GM04503 (cell line): ENCODE measurements around the gene LRCH1.
"Not testable (repeated sequence)": the region's sequence is repeated elsewhere in the genome, so short reads cannot be mapped to it uniquely, and the experiment has no call there.

Experiments
- DNase-seq: peaks from one replicate; pipeline ENCODE4 v3.0.0-alpha.2; 2012; ENCODE audit warnings: low read depth

The LRCH1 gene

DNA sequence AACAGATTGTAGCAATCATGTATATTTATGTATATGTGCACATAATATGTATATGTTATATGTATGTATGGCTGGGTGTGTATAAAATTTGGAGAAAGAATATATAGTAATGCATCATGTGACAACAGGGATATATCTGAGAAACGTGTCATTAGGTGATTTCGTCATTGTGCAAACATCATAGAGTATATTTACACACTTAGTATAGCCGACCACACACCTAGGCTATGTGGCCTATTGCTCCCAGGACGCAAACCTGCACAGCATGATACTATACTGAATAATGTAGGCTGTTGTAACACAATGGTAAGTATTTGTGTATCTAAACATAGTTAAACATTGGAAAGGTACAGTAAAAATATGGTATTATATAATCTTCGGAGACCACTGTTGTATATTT, 200.2 kb downstream of the LRCH1 start:
- no peak for DNase-seq

DNA sequence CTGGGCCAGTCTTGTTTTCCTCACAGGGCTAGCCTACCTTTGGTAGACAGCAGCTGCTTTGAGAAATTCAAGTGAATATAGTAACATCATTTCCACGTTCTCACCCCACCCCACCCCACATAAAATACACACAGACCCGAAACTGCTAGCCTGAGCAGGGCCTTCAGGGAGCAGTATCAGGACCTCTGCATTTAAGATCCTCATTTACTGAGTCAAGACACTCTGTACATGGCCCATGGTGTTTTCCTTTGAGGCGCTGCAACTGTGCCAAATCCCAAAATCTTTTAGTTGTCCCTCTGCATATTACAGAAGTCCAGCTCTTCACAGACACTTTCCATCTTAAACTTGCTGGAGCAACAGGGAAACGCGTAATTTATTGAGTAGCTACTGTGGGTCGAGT, 200.9 kb downstream of the LRCH1 start:
- DNase-seq = no peak

GRCh38 chr13:46754812-46755211, 201.8 kb downstream of the LRCH1 start:
- no peak for DNase-seq

- not testable (repeated sequence) for DNase-seq
These were observed 202.5 kb downstream of the LRCH1 start for GRCh38 chr13:46755508-46755907.

DNA sequence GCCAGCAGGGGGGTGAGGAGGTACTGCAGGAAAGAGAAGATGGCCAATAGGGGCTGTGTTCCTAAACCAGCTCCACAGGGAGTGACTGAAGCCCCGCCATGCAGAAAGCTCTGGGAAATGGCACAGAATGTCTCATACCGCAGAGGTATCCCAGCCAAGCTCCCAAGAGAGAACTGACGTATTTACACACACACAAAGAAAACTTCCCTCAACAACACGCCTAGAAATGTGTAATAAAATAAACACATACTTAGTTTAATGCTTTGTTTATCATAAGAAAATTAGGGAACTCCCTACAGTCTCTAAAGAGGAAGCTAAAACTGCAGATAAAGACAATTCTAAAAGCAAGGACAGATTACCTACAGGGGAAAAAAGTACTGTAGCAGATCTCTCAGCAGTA, 204.0 kb downstream of the LRCH1 start:
- peak; percentile 21 for DNase-seq

GRCh38 chr13:46757640-46758039, 204.7 kb downstream of the LRCH1 start:
- DNase-seq = no peak

DNA sequence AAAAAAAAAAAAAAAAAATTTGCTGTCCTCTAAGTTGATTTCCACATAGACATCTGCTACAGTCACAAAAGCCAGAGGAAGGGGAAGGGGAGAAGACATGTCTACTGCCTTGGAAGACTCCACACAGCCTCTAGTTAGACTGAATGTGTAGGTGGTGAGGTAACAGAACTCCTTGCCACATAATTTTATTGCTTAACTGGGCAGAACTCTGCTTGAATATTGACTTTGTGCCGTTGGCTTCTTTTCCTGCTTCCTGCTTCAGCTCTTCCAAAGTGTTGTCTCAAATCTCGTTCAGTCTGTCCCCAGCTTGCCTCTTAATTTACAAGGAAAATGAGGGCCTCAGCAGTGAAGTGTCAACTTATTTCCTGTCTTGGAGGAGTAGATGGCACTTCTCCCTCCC, 206.9 kb downstream of the LRCH1 start:
- DNase-seq = no peak

DNA sequence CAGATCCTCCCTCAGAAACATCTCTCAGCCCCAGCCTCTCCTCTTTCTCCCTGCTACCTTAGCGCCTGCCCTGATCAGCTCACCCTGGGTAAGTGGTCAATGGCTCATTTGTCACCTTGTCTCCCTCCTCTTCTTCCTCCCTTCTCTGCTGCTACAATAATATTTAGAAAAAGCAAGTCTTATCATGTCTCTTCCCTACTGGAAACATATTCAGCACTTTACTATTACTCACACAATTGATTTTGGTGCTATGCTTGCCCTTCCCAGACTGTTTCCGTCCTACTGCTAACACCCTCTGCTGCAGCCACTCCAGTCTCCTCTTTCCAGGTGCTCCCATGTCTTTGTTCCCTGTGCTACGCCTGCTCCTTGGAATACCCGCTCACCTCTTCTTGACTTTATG, 208.2 kb downstream of the LRCH1 start:
- DNase-seq = no peak

DNA sequence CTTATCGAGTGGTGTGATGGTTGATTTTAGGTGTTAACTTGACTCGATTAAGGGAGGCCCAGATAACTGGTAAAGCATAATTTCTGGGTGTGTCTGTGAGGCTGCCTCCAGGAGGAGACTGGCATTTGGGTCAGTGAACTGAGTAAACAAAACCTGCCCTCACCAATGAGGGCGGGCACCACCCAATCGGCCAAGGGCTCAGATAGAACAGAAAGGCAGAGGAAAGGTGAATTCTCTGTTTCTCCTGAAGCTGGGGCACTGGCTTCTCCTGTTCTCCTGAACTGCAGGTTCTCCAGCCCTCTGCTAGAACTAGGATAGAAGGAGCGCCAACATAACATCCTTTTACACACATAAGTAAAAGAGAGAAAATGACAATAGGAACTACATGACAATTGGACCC, 208.9 kb downstream of the LRCH1 start:
- DNase-seq = no peak

DNA sequence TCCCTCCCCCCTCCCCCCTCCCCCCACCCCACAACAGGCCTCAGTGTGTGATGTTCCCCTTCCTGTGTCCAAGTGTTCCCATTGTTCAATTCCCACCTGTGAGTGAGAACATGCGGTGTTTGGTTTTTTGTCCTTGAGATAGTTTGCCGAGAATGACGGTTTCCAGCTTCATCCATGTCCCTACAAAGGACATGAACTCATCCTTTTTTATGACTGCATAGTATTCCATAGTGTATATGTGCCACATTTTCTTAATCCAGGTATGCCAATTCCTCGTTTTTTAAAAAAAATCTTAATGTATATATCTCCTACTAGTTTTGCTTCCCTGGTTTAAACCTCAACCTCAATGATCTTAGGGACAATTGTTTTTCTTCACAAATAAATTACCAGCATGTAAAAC, 217.0 kb downstream of the LRCH1 start:
- DNase-seq = not testable (repeated sequence)

DNA sequence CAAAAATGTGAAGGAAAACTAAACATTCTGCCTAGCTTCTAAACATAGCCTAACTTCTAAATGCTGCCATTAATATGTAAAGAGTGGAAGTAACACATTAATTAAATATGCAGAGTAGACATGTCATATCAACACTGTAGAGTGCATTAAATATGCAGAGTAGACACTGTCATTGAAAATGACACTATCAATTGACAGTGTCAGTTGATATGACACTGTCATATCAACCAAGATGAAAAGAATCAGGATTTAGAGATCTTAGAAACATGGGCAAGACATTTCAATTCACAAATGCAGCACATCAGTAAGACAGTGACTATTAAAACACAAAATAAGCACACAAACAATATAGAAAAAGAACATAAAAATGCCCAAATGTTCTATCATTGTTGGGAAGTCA, 218.7 kb downstream of the LRCH1 start:
- DNase-seq = no peak

GRCh38 chr13:46773541-46773940, 220.6 kb downstream of the LRCH1 start:
- no peak for DNase-seq

GRCh38 chr13:46775385-46776107, 222.6 kb downstream of the LRCH1 start:
- DNase-seq = no peak

DNA sequence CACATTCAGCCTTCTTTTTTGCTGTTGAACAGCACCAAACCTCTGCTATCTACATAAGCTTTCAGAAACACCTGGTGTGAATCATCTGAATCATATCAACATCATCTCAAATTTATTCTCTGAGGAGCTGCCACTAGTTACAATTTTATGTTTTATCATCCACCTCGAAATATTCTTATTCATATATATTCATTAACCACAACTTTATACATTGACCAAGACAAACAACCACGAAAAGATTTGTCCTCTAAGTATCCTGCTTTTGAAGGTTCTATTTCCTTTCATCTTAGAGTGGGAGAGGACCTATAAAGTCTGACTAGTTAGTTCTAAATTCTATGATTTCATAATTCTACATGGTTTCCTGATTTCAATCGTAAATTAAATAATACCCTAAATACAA, 225.1 kb downstream of the LRCH1 start:
- DNase-seq = no peak

DNA sequence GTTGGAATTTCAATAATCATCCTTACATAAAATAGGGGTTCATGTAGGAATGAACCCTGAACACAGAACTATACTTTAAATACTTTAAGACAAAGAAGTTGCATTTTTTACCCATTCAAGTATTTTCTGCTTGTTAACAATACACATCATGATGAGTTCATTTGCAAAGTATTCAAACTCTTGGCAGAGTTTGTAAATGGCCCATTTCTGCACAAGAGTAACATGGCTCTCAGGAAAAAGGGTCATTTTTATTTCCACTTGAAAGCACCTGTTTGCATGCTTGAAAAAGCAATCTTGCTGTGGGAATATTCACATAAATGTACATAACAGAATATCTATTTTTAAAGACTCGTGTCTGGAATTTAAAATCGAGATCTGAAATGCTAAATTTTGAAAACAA, 225.9 kb downstream of the LRCH1 start:
- no peak for DNase-seq

GRCh38 chr13:46782066-46782465, 229.1 kb downstream of the LRCH1 start:
- no peak for DNase-seq

DNA sequence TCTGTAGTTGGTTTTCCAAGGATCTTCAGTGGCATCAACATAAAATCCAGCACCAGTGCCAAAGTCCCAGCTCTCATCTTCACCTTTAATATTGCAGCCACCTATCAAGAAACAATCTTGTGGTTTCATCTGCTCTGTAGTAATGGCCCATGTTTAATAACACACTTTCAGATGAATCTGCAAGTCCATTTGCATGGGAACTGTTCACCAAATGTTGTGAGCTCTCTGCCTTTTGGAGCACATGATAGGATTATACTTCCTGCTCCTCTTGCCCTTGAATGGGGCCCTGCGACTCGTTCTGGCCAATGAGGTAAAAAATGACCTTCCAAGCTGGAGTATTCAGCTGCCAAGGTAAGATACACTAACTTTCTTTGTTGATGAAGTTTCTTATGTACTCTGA, 229.7 kb downstream of the LRCH1 start:
- no peak for DNase-seq

- no peak for DNase-seq
These were observed 230.5 kb downstream of the LRCH1 start for GRCh38 chr13:46783504-46783903.

DNA sequence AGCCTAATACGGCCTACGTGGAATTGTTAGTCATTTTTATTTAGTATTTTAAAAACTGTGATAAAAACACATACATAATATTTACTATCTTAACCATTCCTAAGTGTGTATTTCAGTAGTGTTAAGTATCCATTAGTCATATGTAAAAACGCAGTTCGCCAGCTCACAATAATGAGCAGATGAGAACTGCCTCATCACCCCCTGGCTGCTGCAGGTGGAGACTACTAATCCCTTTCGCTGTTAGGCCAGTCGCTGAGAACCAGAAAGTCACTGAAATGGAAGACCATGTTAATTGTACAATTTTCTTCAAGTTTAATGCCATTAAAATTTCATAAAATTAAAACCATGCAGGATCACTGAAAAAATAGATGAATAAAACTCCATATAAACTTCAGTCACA, 242.4 kb downstream of the LRCH1 start:
- no peak for DNase-seq

GRCh38 chr13:46796129-46796514, 243.2 kb downstream of the LRCH1 start:
- no peak for DNase-seq

DNA sequence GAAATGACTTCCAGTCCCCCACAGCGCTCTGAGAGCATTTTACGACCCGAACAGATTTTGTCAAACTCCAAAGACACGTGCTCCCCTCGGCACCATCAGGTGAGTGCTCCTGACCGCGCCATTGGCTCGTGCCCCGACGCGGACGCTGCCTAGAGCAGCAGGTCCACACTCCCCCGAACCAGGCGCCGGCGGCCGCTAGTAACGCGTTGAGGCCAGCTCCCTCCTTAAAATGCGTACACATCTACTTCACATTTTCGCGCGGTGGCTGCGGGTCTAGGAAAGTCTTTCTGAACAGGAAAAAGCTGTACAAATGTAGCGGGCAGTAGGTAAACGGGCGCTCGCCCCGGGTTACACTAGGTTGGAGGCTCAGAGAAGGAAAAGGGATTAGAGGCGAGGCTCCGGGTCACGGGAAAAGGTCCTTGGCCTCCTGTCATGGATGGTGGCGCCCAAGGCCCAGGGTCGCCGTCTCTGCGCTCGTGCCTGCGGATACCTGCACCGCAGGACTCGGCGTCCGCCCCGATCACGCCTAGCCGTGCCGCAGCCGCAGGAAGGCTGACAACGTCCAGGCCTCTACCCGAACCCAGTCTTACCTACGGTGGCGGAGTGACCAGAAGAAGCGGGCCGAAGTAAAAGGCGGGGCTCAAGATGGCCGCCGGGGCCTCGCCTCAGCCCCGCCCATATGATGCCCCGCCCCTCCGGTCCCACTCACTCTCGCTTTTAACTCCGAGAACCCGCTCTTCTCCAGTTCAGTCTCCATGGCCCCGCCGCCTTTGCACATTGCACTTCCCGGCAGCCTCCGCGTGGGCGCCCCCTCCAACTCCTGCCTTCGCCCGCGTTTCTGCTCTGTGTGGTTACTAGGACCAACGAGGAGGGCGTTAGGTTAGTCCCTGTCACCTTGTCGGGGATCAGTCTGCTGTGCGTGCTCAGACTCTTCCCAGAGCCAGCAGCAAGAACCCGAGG, 243.8 kb downstream of the LRCH1 start, which contains the start of gene ESD:
ESD (minus strand) TSS at position 647 of the 960 bp plus-strand sequence. CDS start 5,748 bp downstream, outside the sequence.
- peak; percentile 55 for DNase-seq

- DNase-seq = no peak
These were observed 244.7 kb downstream of the LRCH1 start for GRCh38 chr13:46797501-46798237.
